ENCODE data around the gene AKAP17A. TPM values are rescaled to one million over a fixed set of nuclear protein-coding genes. Genes with fewer than 3 reads are reported as not detected.
"Not testable (repeated sequence)": the region's sequence is repeated elsewhere in the genome, so short reads cannot be mapped to it uniquely, and the experiment has no call there.

The AKAP17A gene
- total and polyA plus RNA-seq, 2 donors (not counting 1 experiment from before 2014, with no cell fraction given), result 126 to 196 TPM

GRCh38 chrX:1554469-1555210 lies 36.8 kb upstream of the AKAP17A start:
- H3K79me2 ChIP-seq (ENCODE audit: control insufficient read depth, insufficient read depth, low read length), result no peaks in the 10 kb centered on the region
- ATAC-seq (ENCODE audit: low read depth), result peak; percentile 98
- H4K20me1 ChIP-seq (ENCODE audit: control insufficient read depth, insufficient read depth, low read length, poor library complexity, severe bottlenecking), result no peaks in the 10 kb centered on the region
- H3K4me3 Mint-ChIP-seq, result peak overlapping the region; percentile 78
- H3K27me3 ChIP-seq (replicated peaks in 1 of 4; ENCODE audit: control extremely low read depth in 1 of 4, control insufficient read depth in 3 of 4, insufficient read depth in 4 of 4, low read length in 3 of 4), result no peaks in the 10 kb centered on the region
- H2AFZ ChIP-seq (ENCODE audit: insufficient read depth, low read depth, low read length, poor library complexity, severe bottlenecking), result peak overlapping the region; percentile 38
- no peaks in the 10 kb centered on the region for H3K36me3 ChIP-seq (replicated peaks in 1 of 2; ENCODE audit: control extremely low read depth in 1 of 2, control insufficient read depth in 1 of 2, extremely low read depth in 1 of 2, insufficient read depth in 2 of 2, low read length in 1 of 2)
- peak overlapping the region; percentile 99 for H3K27ac Mint-ChIP-seq
- intact Hi-C loops (cut with micrococcal nuclease), result loop anchor here (1.0 to 2.0 kb wide), 4 partner anchors 17 to 60 kb away; partner anchors contain the start of genes AKAP17A and P2RY8
- peaks cover 53% of the 10 kb centered on the region for H3K4me1 Mint-ChIP-seq
- peaks cover 2 to 46% (median 16%) of the 10 kb centered on the region in 3 donors for H3K9me3 ChIP-seq (ENCODE audit: control extremely low read depth in 1 of 3, control insufficient read depth in 2 of 3, insufficient read depth in 1 of 3, low read length in 2 of 3)
- H3K4me3 ChIP-seq (ENCODE audit: control extremely low read depth in 1 of 5, extremely low read depth in 1 of 5, insufficient read depth in 1 of 5, low read depth in 2 of 5, low read length in 4 of 5), result peak overlapping the region in 1 of 5 experiments; percentile 23
- H3K27me3 Mint-ChIP-seq, result no peaks in the 10 kb centered on the region
- TF ChIP-seq CTCF (IDR thresholded peaks at IDR 0.05), result no peak
- peak overlapping the region; percentile 85 to 99 for H3K27ac ChIP-seq (ENCODE audit: low read length in 2 of 2)
- POLR2A ChIA-PET, result no interaction called here
- H3K4me2 ChIP-seq (replicated peaks; ENCODE audit: low read depth, low read length, poor library complexity, severe bottlenecking), result peak overlapping the region; percentile 36
- peak; percentile 89 for DNase-seq
- 47% methylated on average over 14 of the region's 19 CpGs for WGBS (ENCODE audit: insufficient coverage)
- H3K9ac ChIP-seq (ENCODE audit: low read length), result no peak overlapping the region
- peaks cover 6% of the 10 kb centered on the region for H3K9me3 Mint-ChIP-seq (ENCODE audit: insufficient read depth)
- H3K4me1 ChIP-seq (ENCODE audit: control insufficient read depth in 2 of 2, insufficient read depth in 2 of 2, low read length in 2 of 2), result peaks cover 50 to 59% of the 10 kb centered on the region in 2 donors
- CTCF ChIA-PET, result no interaction called here

DNA sequence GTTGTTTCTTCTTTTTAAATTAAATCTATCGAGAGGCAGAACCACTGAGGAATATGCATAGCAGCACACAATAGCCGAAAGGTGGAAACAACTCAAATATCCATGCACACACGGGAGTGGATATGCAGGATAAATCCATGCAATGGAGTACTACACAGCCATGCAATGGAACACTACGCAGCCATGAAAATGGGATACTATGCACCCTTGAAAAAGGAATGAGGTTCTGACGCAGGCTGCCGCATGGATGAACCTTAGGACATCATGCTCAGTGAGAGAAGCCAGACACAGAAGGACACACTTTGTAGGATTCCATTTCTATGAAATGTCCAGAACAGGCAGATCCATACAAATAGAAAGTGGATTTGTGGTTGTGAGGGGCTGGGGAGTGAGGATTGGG lies 36.0 kb upstream of the AKAP17A start:
- Mint-ChIP-seq H3K27me3 (no peaks in the 10 kb centered on the region), H3K4me3 (peak overlapping the region; percentile 78), H3K4me1 (peaks cover 53% of the 10 kb centered on the region), H3K27ac (peak overlapping the region; percentile 99), H3K9me3 (ENCODE audit: insufficient read depth) (peaks cover 6% of the 10 kb centered on the region)
- CTCF ChIA-PET, result no interaction called here
- H2AFZ ChIP-seq (ENCODE audit: insufficient read depth, low read depth, low read length, poor library complexity, severe bottlenecking), result no peak overlapping the region
- H3K36me3 ChIP-seq (replicated peaks in 1 of 2; ENCODE audit: control extremely low read depth in 1 of 2, control insufficient read depth in 1 of 2, extremely low read depth in 1 of 2, insufficient read depth in 2 of 2, low read length in 1 of 2), result no peaks in the 10 kb centered on the region
- no peak for ATAC-seq (ENCODE audit: low read depth)
- peaks cover 2 to 50% (median 16%) of the 10 kb centered on the region in 3 donors for H3K9me3 ChIP-seq (ENCODE audit: control extremely low read depth in 1 of 3, control insufficient read depth in 2 of 3, insufficient read depth in 1 of 3, low read length in 2 of 3)
- POLR2A ChIA-PET, result no interaction called here
- H3K27me3 ChIP-seq (replicated peaks in 1 of 4; ENCODE audit: control extremely low read depth in 1 of 4, control insufficient read depth in 3 of 4, insufficient read depth in 4 of 4, low read length in 3 of 4), result no peaks in the 10 kb centered on the region
- H3K27ac ChIP-seq (ENCODE audit: low read length in 2 of 2), result peak overlapping the region; percentile 85 to 99
- TF ChIP-seq EZH2 (IDR thresholded peaks at IDR 0.05; ENCODE audit: borderline replicate concordance, insufficient read depth, low read depth, low read length, poor library complexity, severe bottlenecking) (no peak), CTCF (IDR thresholded peaks at IDR 0.05) (no peak)
- H3K4me3 ChIP-seq (ENCODE audit: control extremely low read depth in 1 of 5, extremely low read depth in 1 of 5, insufficient read depth in 1 of 5, low read depth in 2 of 5, low read length in 4 of 5), result peak overlapping the region in 1 of 5 experiments; percentile 21
- no peaks in the 10 kb centered on the region for H3K79me2 ChIP-seq (ENCODE audit: control insufficient read depth, insufficient read depth, low read length)
- no peak for DNase-seq
- H3K4me2 ChIP-seq (replicated peaks; ENCODE audit: low read depth, low read length, poor library complexity, severe bottlenecking), result peak overlapping the region; percentile 36
- H3K4me1 ChIP-seq (ENCODE audit: control insufficient read depth in 2 of 2, insufficient read depth in 2 of 2, low read length in 2 of 2), result peaks cover 47 to 53% of the 10 kb centered on the region in 2 donors
- WGBS (ENCODE audit: insufficient coverage), result 96% methylated on average over 3 of the region's 6 CpGs
- no peaks in the 10 kb centered on the region for H4K20me1 ChIP-seq (ENCODE audit: control insufficient read depth, insufficient read depth, low read length, poor library complexity, severe bottlenecking)
- no peak overlapping the region for H3K9ac ChIP-seq (ENCODE audit: low read length)
- intact Hi-C loops (cut with micrococcal nuclease), result loop anchor here (1.0 to 2.0 kb wide), 4 partner anchors 18 to 61 kb away; partner anchors contain the start of genes AKAP17A and P2RY8

- H3K4me3 ChIP-seq (ENCODE audit: control extremely low read depth in 1 of 5, extremely low read depth in 1 of 5, insufficient read depth in 1 of 5, low read depth in 2 of 5, low read length in 4 of 5); ATAC-seq (ENCODE audit: low read depth): not testable (repeated sequence)
Measured at GRCh38 chrX:1557442-1557841, 34.0 kb upstream of the AKAP17A start.

More at GRCh38 chrX:1557442-1557841, 34.0 kb upstream of the AKAP17A start:
- H3K27ac Mint-ChIP-seq; DNase-seq; H3K4me2 ChIP-seq (replicated peaks; ENCODE audit: low read depth, low read length, poor library complexity, severe bottlenecking); H3K27me3 Mint-ChIP-seq; intact Hi-C loops (cut with micrococcal nuclease); H3K36me3 ChIP-seq (replicated peaks in 1 of 2; ENCODE audit: control extremely low read depth in 1 of 2, control insufficient read depth in 1 of 2, extremely low read depth in 1 of 2, insufficient read depth in 2 of 2, low read length in 1 of 2); H3K79me2 ChIP-seq (ENCODE audit: control insufficient read depth, insufficient read depth, low read length); H3K27ac ChIP-seq (ENCODE audit: low read length in 2 of 2); H3K4me3 Mint-ChIP-seq; POLR2A ChIA-PET; CTCF ChIA-PET; H3K9ac ChIP-seq (ENCODE audit: low read length); H3K27me3 ChIP-seq (replicated peaks in 1 of 4; ENCODE audit: control extremely low read depth in 1 of 4, control insufficient read depth in 3 of 4, insufficient read depth in 4 of 4, low read length in 3 of 4); H3K9me3 Mint-ChIP-seq (ENCODE audit: insufficient read depth); H4K20me1 ChIP-seq (ENCODE audit: control insufficient read depth, insufficient read depth, low read length, poor library complexity, severe bottlenecking); H2AFZ ChIP-seq (ENCODE audit: insufficient read depth, low read depth, low read length, poor library complexity, severe bottlenecking): not testable (repeated sequence)
- peaks cover 48% of the 10 kb centered on the region for H3K4me1 Mint-ChIP-seq
- peaks cover 2 to 46% (median 15%) of the 10 kb centered on the region in 3 donors for H3K9me3 ChIP-seq (ENCODE audit: control extremely low read depth in 1 of 3, control insufficient read depth in 2 of 3, insufficient read depth in 1 of 3, low read length in 2 of 3)
- peaks cover 36 to 47% of the 10 kb centered on the region in 2 donors for H3K4me1 ChIP-seq (ENCODE audit: control insufficient read depth in 2 of 2, insufficient read depth in 2 of 2, low read length in 2 of 2)

Data from B cell (primary cell).